Activated T-cell treated with anti-CD3 and anti-CD28 coated beads for 4 hours (primary cell): ENCODE data around the gene MORF4L1.
"Not testable (repeated sequence)": the region's sequence is repeated elsewhere in the genome, so short reads cannot be mapped to it uniquely, and the experiment has no call there.

ENCODE experiments used
- DNase-seq: peaks from one replicate; pipeline ENCODE4 v3.0.0-alpha.2; 2020

MORF4L1 gene

GRCh38 chr15:78872155-78872971 lies at the start of gene MORF4L1:
TSS of gene MORF4L1 (plus strand) at chr15:78872890. CDS start at chr15:78873018, 128 bp downstream.
- peak; percentile 88 for DNase-seq

GRCh38 chr15:78828920-78829319 lies 43.8 kb upstream of the MORF4L1 start:
- DNase-seq, result no peak

GRCh38 chr15:78830514-78831228 lies 42.0 kb upstream of the MORF4L1 start:
- no peak for DNase-seq

GRCh38 chr15:78831229-78832207 lies 41.2 kb upstream of the MORF4L1 start:
- no peak for DNase-seq

- DNase-seq, result no peak
These were observed 36.4 kb upstream of the MORF4L1 start for GRCh38 chr15:78836333-78836732.

- no peak for DNase-seq
These were observed 35.6 kb upstream of the MORF4L1 start for GRCh38 chr15:78837131-78837530.

GRCh38 chr15:78837543-78837942 lies 35.1 kb upstream of the MORF4L1 start:
- DNase-seq, result no peak

GRCh38 chr15:78838489-78838888 lies 34.2 kb upstream of the MORF4L1 start:
- no peak for DNase-seq

GRCh38 chr15:78839151-78839550 lies 33.5 kb upstream of the MORF4L1 start:
- DNase-seq, result not testable (repeated sequence)

GRCh38 chr15:78840661-78841375 lies 31.9 kb upstream of the MORF4L1 start:
- no peak for DNase-seq

GRCh38 chr15:78841376-78841706 lies 31.3 kb upstream of the MORF4L1 start:
- no peak for DNase-seq

GRCh38 chr15:78841891-78842290 lies 30.8 kb upstream of the MORF4L1 start:
- DNase-seq, result no peak

GRCh38 chr15:78842519-78842918 lies 30.2 kb upstream of the MORF4L1 start:
- DNase-seq, result no peak

GRCh38 chr15:78846906-78847305 lies 25.8 kb upstream of the MORF4L1 start:
- not testable (repeated sequence) for DNase-seq

GRCh38 chr15:78847387-78847906 lies 25.2 kb upstream of the MORF4L1 start:
- DNase-seq, result not testable (repeated sequence)

GRCh38 chr15:78850352-78850751 lies 22.3 kb upstream of the MORF4L1 start:
- DNase-seq, result no peak

- DNase-seq, result no peak
These were observed 21.5 kb upstream of the MORF4L1 start for GRCh38 chr15:78850941-78851755.

GRCh38 chr15:78853500-78853899 lies 19.2 kb upstream of the MORF4L1 start:
- no peak for DNase-seq

GRCh38 chr15:78854833-78855372 lies 17.8 kb upstream of the MORF4L1 start:
- DNase-seq, result no peak

GRCh38 chr15:78855746-78856145 lies 16.9 kb upstream of the MORF4L1 start:
- DNase-seq, result no peak
